Neuron (in vitro differentiated cells): ENCODE measurements around the gene EIF2AK2.

ENCODE experiments used
- H2AFZ ChIP-seq: one replicate; pipeline ENCODE4 v1.6.1; 2013; ENCODE audit warnings: low read depth, mild to moderate bottlenecking, inconsistent platforms, low read length, moderate library complexity
- H3K27me3 ChIP-seq: one replicate; pipeline ENCODE4 v1.6.1; 2013; ENCODE audit warnings: low read length; ENCODE audit not compliant: insufficient read depth
- H3K36me3 ChIP-seq: one replicate; pipeline ENCODE4 v1.6.1; 2013; ENCODE audit warnings: low read length; ENCODE audit not compliant: insufficient read depth
- H3K4me1 ChIP-seq: one replicate; pipeline ENCODE4 v1.6.1; 2013; ENCODE audit warnings: low read length; ENCODE audit not compliant: insufficient read depth
- H3K4me3 ChIP-seq: 2 replicates; pipeline ENCODE4 v1.5.1; 2013; ENCODE audit warnings: mild to moderate bottlenecking, low read length, moderate library complexity
- H3K9me3 ChIP-seq: one replicate; pipeline ENCODE4 v1.6.1; 2013; ENCODE audit warnings: low read length

EIF2AK2 gene

DNA sequence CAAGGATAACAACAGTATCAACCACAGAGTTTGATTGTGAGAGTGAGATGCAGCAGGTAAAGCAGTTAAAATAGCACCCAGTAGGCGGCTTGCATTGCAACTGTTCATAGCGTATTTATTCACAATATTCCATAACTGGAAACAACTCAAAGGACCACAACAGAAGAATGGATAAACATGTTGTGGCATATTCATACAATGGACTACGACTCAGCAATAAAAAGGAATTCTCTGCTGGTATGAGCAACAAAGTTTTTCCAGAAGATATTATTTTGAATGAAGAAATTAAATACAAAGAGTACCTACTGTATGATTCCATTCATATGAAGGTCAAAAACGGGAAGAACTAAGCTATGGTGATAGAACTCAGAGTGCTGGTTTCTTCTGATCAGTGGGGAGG, 47.3 kb downstream of the EIF2AK2 start:
- Histone ChIP-seq H3K27me3 (no peaks in the 10 kb centered on the region), H3K4me1 (no peaks in the 10 kb centered on the region), H3K9me3 (no peaks in the 10 kb centered on the region), H3K36me3 (peaks cover 36% of the 10 kb centered on the region), H3K4me3 (no peak overlapping the region), H2AFZ (no peak overlapping the region)

DNA sequence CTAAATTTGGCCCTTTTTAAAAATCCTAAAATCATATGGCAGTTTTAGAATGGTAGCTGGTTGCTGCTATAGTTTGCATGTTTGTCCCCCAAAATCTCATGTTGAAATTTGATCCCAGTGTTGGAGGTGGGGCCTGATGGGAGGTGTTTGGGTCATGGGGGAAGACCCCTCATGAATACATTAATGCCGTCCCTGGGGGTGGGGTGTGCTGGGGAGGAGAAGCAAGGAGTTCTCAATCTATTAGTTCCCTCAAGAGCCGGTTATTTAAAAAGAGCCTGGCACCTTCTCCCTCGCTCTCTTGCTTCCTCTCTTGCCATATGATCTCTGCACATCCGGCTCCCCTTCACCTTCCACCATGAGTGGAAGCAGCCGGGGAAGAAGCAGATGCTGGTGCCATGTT, 51.6 kb downstream of the EIF2AK2 start:
- no peaks in the 10 kb centered on the region for H3K9me3 ChIP-seq
- peaks cover 49% of the 10 kb centered on the region for H3K36me3 ChIP-seq
- H3K4me1 ChIP-seq = no peaks in the 10 kb centered on the region
- H3K27me3 ChIP-seq = no peaks in the 10 kb centered on the region
- no peak overlapping the region for H3K4me3 ChIP-seq
- no peak overlapping the region for H2AFZ ChIP-seq

DNA sequence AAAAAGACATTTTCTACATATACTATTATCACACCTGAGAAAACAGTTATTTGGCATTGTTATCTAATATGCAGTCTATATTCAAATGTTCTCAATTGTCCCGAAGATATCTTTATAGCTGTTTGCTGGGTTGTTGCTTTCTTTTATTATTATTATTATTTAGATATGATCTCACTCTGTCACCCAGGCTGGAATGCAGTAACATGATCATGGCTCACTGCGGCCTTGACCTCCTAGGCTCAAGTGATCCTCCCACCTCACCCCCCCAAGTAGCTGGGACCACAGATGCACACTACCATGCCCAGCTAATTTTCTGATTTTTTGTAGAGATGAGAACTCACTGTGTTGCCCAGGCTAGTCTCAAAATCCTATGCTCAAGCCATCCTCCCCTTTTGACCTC, 52.6 kb downstream of the EIF2AK2 start:
- H3K4me3 ChIP-seq = no peak overlapping the region
- H2AFZ ChIP-seq = no peak overlapping the region
- H3K36me3 ChIP-seq = peaks cover 45% of the 10 kb centered on the region
- no peaks in the 10 kb centered on the region for H3K9me3 ChIP-seq
- H3K27me3 ChIP-seq = no peaks in the 10 kb centered on the region
- no peaks in the 10 kb centered on the region for H3K4me1 ChIP-seq

DNA sequence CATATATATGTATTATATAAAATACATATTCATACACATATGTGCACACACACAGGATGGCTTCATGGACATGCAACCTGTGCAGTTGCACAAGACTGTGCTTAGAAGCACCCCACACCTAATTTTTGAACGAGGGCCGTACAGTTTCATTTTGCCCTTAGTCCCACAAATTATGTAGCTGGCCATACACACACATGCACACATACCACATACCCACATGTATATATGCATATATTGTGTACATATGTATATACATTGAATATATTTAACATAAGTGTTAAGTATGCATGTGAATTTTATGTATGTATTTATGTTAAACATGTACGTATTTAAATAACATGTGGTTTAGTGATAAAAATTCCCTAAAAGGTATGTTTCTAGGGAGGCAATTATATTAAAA, 54.2 kb downstream of the EIF2AK2 start:
- H3K27me3 ChIP-seq = no peaks in the 10 kb centered on the region
- H3K9me3 ChIP-seq = no peaks in the 10 kb centered on the region
- H3K4me3 ChIP-seq = no peak overlapping the region
- no peak overlapping the region for H2AFZ ChIP-seq
- peaks cover 40% of the 10 kb centered on the region for H3K36me3 ChIP-seq
- H3K4me1 ChIP-seq = no peaks in the 10 kb centered on the region

DNA sequence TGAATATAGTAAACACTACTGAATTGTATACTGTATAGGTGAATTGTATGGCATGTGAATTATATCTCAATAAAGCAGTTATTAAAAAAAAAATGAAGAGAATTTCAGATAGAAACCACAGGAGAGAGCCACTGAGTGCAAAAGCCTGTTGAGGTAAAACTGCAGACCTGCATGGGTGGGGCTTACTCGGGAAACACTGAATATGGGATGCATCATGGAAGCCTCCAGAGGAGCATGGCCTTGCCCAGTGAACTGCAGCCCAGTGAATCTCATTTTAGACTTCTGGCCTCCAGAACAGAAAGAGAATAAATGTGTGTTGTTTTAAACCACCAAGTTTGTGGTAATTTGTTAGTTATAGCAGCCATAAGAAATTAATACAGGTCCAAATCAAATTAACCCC, 56.7 kb downstream of the EIF2AK2 start:
- peaks cover 40% of the 10 kb centered on the region for H3K36me3 ChIP-seq
- no peak overlapping the region for H3K4me3 ChIP-seq
- H3K27me3 ChIP-seq = no peaks in the 10 kb centered on the region
- no peak overlapping the region for H2AFZ ChIP-seq
- no peaks in the 10 kb centered on the region for H3K9me3 ChIP-seq
- no peaks in the 10 kb centered on the region for H3K4me1 ChIP-seq

GRCh38 chr2:37098416-37099118, 58.2 kb downstream of the EIF2AK2 start:
- Histone ChIP-seq H3K36me3 (peaks cover 49% of the 10 kb centered on the region), H3K4me1 (no peaks in the 10 kb centered on the region), H3K4me3 (no peak overlapping the region), H3K27me3 (no peaks in the 10 kb centered on the region), H3K9me3 (no peaks in the 10 kb centered on the region), H2AFZ (no peak overlapping the region)

- no peaks in the 10 kb centered on the region for H3K27me3 ChIP-seq
- no peak overlapping the region for H3K4me3 ChIP-seq
- peaks cover 54% of the 10 kb centered on the region for H3K36me3 ChIP-seq
- H2AFZ ChIP-seq = no peak overlapping the region
- no peaks in the 10 kb centered on the region for H3K4me1 ChIP-seq
- no peaks in the 10 kb centered on the region for H3K9me3 ChIP-seq
These were observed 60.2 kb downstream of the EIF2AK2 start for GRCh38 chr2:37096568-37096967.

GRCh38 chr2:37091873-37092272, 64.9 kb downstream of the EIF2AK2 start:
- no peaks in the 10 kb centered on the region for H3K4me1 ChIP-seq

GRCh38 chr2:37090019-37090477, 66.7 kb downstream of the EIF2AK2 start:
- Histone ChIP-seq H3K4me1 (peaks cover 5% of the 10 kb centered on the region), H3K27me3 (no peaks in the 10 kb centered on the region), H3K36me3 (peaks cover 42% of the 10 kb centered on the region), H2AFZ (no peak overlapping the region), H3K4me3 (no peak overlapping the region), H3K9me3 (no peaks in the 10 kb centered on the region)

More at GRCh38 chr2:37091873-37092272, 64.9 kb downstream of the EIF2AK2 start:
- Histone ChIP-seq H3K9me3 (no peaks in the 10 kb centered on the region), H3K4me3 (no peak overlapping the region), H3K36me3 (peaks cover 55% of the 10 kb centered on the region), H2AFZ (no peak overlapping the region), H3K27me3 (no peaks in the 10 kb centered on the region)

DNA sequence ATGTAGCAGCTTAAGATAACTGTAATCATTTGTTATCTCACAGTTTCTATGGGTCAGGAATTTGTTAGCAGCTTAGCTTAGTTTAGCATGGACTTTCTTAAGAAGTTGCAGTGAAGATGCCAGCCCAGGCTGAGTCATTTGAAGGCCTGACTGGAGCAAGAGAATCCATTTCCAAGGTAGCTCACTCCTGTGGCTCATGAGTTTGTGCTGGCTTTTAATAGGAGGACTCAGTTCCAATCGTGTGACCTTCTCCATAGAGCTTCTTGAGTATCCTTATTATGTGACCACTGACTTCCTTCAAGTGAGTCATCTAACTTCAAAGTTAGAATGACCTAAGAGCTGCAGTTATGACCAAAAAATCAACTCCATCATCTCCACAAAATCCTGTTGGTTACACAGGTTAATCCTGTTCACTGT, 71.0 kb downstream of the EIF2AK2 start:
- Histone ChIP-seq H3K9me3 (no peaks in the 10 kb centered on the region), H3K27me3 (no peaks in the 10 kb centered on the region), H3K4me3 (no peak overlapping the region), H3K4me1 (peaks cover 16% of the 10 kb centered on the region), H2AFZ (no peak overlapping the region), H3K36me3 (peaks cover 22% of the 10 kb centered on the region)

DNA sequence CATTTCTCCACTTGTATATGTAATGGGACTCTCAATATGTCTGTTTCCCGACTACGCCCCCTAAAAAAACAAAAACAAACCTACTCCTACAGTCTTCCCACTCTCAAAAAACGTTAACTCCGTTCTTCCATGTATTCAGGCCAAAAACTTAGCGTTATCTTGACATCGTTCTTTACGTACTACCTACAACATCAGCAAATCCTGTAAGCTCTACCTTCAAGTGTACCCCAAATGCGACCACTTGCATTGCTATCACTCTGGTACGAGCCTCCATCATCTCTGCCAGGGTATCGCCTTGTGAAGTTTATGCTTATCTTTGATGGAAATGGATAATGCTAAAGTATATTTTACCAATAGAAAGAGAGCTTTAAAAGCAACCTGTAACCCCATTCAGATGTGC, 72.0 kb downstream of the EIF2AK2 start:
- peak overlapping the region; percentile 80 for H3K4me3 ChIP-seq
- H3K36me3 ChIP-seq = peaks cover 17% of the 10 kb centered on the region
- H3K4me1 ChIP-seq = peaks cover 16% of the 10 kb centered on the region
- no peaks in the 10 kb centered on the region for H3K27me3 ChIP-seq
- no peaks in the 10 kb centered on the region for H3K9me3 ChIP-seq
- peak overlapping the region; percentile 93 for H2AFZ ChIP-seq

DNA sequence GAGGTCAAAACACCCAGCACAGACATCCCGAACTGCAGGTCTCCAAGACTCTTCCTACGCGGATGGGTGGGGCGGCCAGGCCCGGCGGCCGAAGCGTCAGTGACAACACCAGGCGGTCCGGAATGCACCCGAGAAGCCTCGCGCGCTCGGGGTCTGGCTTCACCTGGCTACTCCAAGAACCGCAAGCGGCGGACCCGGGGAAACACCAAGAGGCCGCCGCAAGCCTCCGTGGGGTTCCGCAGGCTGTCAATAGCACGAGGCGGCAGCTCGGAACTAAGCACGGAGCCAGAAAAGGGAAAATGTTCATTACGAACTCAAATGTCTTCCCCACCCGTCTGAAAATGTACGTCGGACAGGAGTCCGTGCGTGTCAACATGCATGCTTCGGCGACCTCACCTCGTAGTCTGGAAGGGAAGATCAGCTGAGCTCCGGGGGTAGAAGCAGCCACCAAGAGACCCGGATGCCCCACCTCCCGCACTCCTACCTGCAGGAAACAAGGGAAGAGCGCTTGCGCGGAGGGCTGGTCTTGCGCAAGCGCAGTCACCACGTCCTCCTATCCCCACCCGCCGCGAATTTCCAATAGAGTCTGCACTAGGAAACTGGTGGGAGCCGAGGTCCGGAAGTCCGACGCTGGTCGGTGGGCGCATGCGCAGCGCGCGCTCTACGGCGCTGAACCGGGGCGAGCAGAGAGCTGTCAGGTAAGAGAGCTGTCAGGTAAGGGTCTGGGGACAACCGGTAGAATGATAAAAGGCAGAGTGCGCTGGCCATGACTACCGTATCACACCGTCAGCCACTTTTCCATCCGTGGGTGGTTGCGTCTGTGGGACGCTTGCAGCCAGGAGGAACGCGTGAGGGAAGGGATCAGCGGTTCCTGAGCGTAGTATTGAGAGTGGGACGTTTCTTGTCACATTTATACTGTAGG, 72.6 kb downstream of the EIF2AK2 start, which contains the start of the genes GPATCH11 and HEATR5B:
Gene GPATCH11 (plus strand): TSS at position 646 of the 922 bp plus-strand sequence. CDS start 3,864 bp downstream, outside the sequence.
Gene HEATR5B (minus strand): TSS at position 500 of the 922 bp plus-strand sequence. CDS start 958 bp downstream, outside the sequence.
- H3K36me3 ChIP-seq = peaks cover 15% of the 10 kb centered on the region
- H3K27me3 ChIP-seq = no peaks in the 10 kb centered on the region
- peak within 1 kb of the TSS; percentile 80 for H3K4me3 ChIP-seq
- H2AFZ ChIP-seq = peak within 1 kb of the TSS; percentile 93
- H3K9me3 ChIP-seq = no peaks in the 10 kb centered on the region
- peaks cover 16% of the 10 kb centered on the region for H3K4me1 ChIP-seq

GRCh38 chr2:37080689-37081088, 76.1 kb downstream of the EIF2AK2 start:
- peaks cover 16% of the 10 kb centered on the region for H3K4me1 ChIP-seq
- H3K4me3 ChIP-seq = no peak overlapping the region

More at GRCh38 chr2:37080689-37081088, 76.1 kb downstream of the EIF2AK2 start:
- no peaks in the 10 kb centered on the region for H3K9me3 ChIP-seq
- peaks cover 30% of the 10 kb centered on the region for H3K36me3 ChIP-seq
- H2AFZ ChIP-seq = no peak overlapping the region
- H3K27me3 ChIP-seq = no peaks in the 10 kb centered on the region
